Liver (tissue), 9 donors: ENCODE results near the gene FBXO39. TPM values are rescaled to one million over a fixed set of nuclear protein-coding genes. Genes with fewer than 3 reads are reported as not detected.
A peak's percentile ranks its signal among the peaks of the same experiment; 100 is the strongest.

Source experiments
- DNase-seq: peaks from one replicate; pipeline ENCODE4 v3.0.0-alpha.2; 2017; ENCODE audit warnings: low spot score
- H3K27ac ChIP-seq, 2 donors: one replicate each; pipeline ENCODE4 v1.7.0; 2013; ENCODE audit warnings: inconsistent platforms in 2 of 2, low read length in 2 of 2, control low read depth in 1 of 2, low read depth in 1 of 2, mild to moderate bottlenecking in 1 of 2
- H3K27me3 ChIP-seq, 4 donors: one replicate each; pipeline versions ENCODE4 v1.6.1 to v1.7.0; 2013; ENCODE audit warnings: low read length in 3 of 4, inconsistent platforms in 1 of 4, mild to moderate bottlenecking in 1 of 4, moderate library complexity in 1 of 4; ENCODE audit not compliant: control insufficient read depth in 4 of 4, insufficient read depth in 4 of 4
- H3K36me3 ChIP-seq, 4 donors: one replicate each; pipeline versions ENCODE4 v1.6.1 to v1.7.0; 2013; ENCODE audit warnings: low read length in 3 of 4, mild to moderate bottlenecking in 3 of 4, low read depth in 1 of 4, moderate library complexity in 1 of 4; ENCODE audit not compliant: control insufficient read depth in 4 of 4, insufficient read depth in 3 of 4
- H3K4me1 ChIP-seq, 4 donors: one replicate each; pipeline versions ENCODE4 v1.6.1 to v1.7.0; 2013; ENCODE audit warnings: low read length in 3 of 4, mild to moderate bottlenecking in 3 of 4, moderate library complexity in 1 of 4; ENCODE audit not compliant: control insufficient read depth in 4 of 4, insufficient read depth in 4 of 4
- H3K4me3 ChIP-seq, 3 donors: one replicate each; pipeline versions ENCODE4 v1.6.1 to v1.7.0; 2013; ENCODE audit warnings: low read length in 3 of 3, control low read depth in 1 of 3, low read depth in 1 of 3, mild to moderate bottlenecking in 1 of 3
- H3K9ac ChIP-seq, 2 donors: one replicate each; pipeline ENCODE4 v1.7.0; 2013; ENCODE audit warnings: low read length in 2 of 2, mild to moderate bottlenecking in 2 of 2, moderate library complexity in 2 of 2, control low read depth in 1 of 2, low read depth in 1 of 2
- H3K9me3 ChIP-seq, 4 donors: one replicate each; pipeline versions ENCODE4 v1.6.1 to v1.7.0; 2013; ENCODE audit warnings: low read length in 3 of 4; ENCODE audit not compliant: control insufficient read depth in 4 of 4
- EGR1 ChIP-seq, 2 donors: IDR thresholded peaks; 2 replicates each; pipeline ENCODE4 v1.6.1; 2016 to 2018; ENCODE audit warnings: antibody characterized with exemption in 2 of 2, low read depth in 2 of 2
- FOXA1 ChIP-seq: IDR thresholded peaks from 2 replicates; pipeline ENCODE4 v1.6.1; 2016; ENCODE audit warnings: antibody characterized with exemption
- FOXA2 ChIP-seq: IDR thresholded peaks from 2 replicates; pipeline ENCODE4 v1.6.1; 2016; ENCODE audit warnings: antibody characterized with exemption
- JUND ChIP-seq, 2 donors: IDR thresholded peaks; 2 replicates each; pipeline ENCODE4 v1.6.1; 2016; ENCODE audit warnings: antibody characterized with exemption in 2 of 2
- MAX ChIP-seq: IDR thresholded peaks from 2 replicates; pipeline ENCODE4 v1.6.1; 2016; ENCODE audit warnings: antibody characterized with exemption
- NR2F2 ChIP-seq: IDR thresholded peaks from 2 replicates; pipeline ENCODE4 v1.6.1; 2016; ENCODE audit warnings: antibody characterized with exemption
- RAD21 ChIP-seq, 2 donors: IDR thresholded peaks; 2 replicates each; pipeline ENCODE4 v1.6.1; 2016; ENCODE audit warnings: antibody characterized with exemption in 2 of 2, mild to moderate bottlenecking in 2 of 2
- RXRA ChIP-seq, 2 donors: IDR thresholded peaks; 2 replicates each; pipeline ENCODE4 v1.6.1; 2017 to 2018; ENCODE audit warnings: antibody characterized with exemption in 2 of 2, mild to moderate bottlenecking in 1 of 2
- SP1 ChIP-seq: IDR thresholded peaks from 2 replicates; pipeline ENCODE4 v1.6.1; 2018; ENCODE audit warnings: antibody characterized with exemption, mild to moderate bottlenecking
- TAF1 ChIP-seq: conservative IDR thresholded peaks from 2 replicates; pipeline ENCODE4 v1.6.1; 2016; ENCODE audit warnings: antibody characterized with exemption, mild to moderate bottlenecking
- YY1 ChIP-seq: IDR thresholded peaks from 2 replicates; pipeline ENCODE4 v1.6.1; 2016; ENCODE audit warnings: antibody characterized with exemption, mild to moderate bottlenecking
- WGBS: extraction: QIAGEN DNeasy Blood & Tissue Kit; methylation state at CpG from one replicate; pipeline ENCODE4 v1.1.7; 2013; 5-methylcytosine and 5-hydroxymethylcytosine counted together
- polyA plus RNA-seq, 2 donors: library from polyadenylated mRNA; stranded (reverse) in 1 of 2; unstranded in 1 of 2; fragments of 200-250 nt in 1 of 2; fragments of >200 nt in 1 of 2; fragmentation: Nextera tagmentation in 1 of 2; extraction: Ambion mirVana in 1 of 2; gene quantifications; one replicate each; pipeline versions ENCODE4 v1.2.1 to v1.2.3, GENCODE V29; 2013 to 2015
- total RNA-seq, 2 donors: library from RNA; depleted of rRNA; stranded (reverse); fragments of >200 nt; gene quantifications; one replicate each; pipeline ENCODE4 v1.2.3, GENCODE V29; 2014
- TF ChIP-seq, protein P1 (sequence below): IDR thresholded peaks from 2 replicates; pipeline ENCODE4 v1.6.1; 2016; ENCODE audit warnings: antibody characterized with exemption, mild to moderate bottlenecking
- TF ChIP-seq, protein P2 (sequence below): IDR thresholded peaks from 2 replicates; pipeline ENCODE4 v1.6.1; 2016; ENCODE audit warnings: antibody characterized with exemption
- donor health status: healthy.
- donor health status: healthy.
- donor health status: healthy.
- donor health status: healthy.
- donor health status: healthy.

FBXO39 gene
- total and polyA plus RNA-seq, 4 donors: 0.05 to 0.67 (median 0.20) TPM

DNA sequence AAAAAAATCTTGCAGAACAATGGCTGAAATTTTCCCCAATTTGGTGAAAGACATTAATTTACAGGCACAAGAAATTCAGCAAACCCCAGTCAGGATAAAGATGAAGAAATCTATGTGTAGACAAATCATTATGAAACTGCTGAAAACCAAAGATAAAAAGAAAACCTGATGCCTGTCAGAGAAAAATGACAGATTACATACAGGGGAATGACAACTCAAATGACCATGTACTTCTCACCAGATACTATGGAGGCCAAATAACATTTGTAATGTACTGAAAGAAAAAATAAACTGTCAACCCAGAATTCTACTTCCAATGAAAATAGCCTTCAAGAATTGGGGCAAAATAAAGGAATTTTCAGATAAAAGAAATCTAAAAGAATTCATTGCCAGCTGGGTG lies 27.4 kb upstream of the FBXO39 start:
- TF ChIP-seq MAX (no peak), JUND (IDR thresholded peaks at IDR 0.05) (no peak), SP1 (no peak), YY1 (no peak), RXRA (IDR thresholded peaks at IDR 0.05) (no peak), EGR1 (IDR thresholded peaks at IDR 0.05; ENCODE audit: low read depth in 2 of 2) (no peak), FOXA2 (no peak), NR2F2 (no peak), TAF1 (no peak)
- TF ChIP-seq, protein P1, sequence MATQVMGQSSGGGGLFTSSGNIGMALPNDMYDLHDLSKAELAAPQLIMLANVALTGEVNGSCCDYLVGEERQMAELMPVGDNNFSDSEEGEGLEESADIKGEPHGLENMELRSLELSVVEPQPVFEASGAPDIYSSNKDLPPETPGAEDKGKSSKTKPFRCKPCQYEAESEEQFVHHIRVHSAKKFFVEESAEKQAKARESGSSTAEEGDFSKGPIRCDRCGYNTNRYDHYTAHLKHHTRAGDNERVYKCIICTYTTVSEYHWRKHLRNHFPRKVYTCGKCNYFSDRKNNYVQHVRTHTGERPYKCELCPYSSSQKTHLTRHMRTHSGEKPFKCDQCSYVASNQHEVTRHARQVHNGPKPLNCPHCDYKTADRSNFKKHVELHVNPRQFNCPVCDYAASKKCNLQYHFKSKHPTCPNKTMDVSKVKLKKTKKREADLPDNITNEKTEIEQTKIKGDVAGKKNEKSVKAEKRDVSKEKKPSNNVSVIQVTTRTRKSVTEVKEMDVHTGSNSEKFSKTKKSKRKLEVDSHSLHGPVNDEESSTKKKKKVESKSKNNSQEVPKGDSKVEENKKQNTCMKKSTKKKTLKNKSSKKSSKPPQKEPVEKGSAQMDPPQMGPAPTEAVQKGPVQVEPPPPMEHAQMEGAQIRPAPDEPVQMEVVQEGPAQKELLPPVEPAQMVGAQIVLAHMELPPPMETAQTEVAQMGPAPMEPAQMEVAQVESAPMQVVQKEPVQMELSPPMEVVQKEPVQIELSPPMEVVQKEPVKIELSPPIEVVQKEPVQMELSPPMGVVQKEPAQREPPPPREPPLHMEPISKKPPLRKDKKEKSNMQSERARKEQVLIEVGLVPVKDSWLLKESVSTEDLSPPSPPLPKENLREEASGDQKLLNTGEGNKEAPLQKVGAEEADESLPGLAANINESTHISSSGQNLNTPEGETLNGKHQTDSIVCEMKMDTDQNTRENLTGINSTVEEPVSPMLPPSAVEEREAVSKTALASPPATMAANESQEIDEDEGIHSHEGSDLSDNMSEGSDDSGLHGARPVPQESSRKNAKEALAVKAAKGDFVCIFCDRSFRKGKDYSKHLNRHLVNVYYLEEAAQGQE: no peak
- TF ChIP-seq, protein P2, sequence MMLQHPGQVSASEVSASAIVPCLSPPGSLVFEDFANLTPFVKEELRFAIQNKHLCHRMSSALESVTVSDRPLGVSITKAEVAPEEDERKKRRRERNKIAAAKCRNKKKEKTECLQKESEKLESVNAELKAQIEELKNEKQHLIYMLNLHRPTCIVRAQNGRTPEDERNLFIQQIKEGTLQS: no peak
- Histone ChIP-seq H3K9ac (no peak overlapping the region), H3K4me3 (no peak overlapping the region), H3K27ac (no peak overlapping the region), H3K4me1 (peaks cover 7 to 28% (median 17%) of the 10 kb centered on the region in 4 donors), H3K9me3 (no peaks in the 10 kb centered on the region), H3K36me3 (no peaks in the 10 kb centered on the region), H3K27me3 (no peaks in the 10 kb centered on the region)
- DNase-seq: no peak

DNA sequence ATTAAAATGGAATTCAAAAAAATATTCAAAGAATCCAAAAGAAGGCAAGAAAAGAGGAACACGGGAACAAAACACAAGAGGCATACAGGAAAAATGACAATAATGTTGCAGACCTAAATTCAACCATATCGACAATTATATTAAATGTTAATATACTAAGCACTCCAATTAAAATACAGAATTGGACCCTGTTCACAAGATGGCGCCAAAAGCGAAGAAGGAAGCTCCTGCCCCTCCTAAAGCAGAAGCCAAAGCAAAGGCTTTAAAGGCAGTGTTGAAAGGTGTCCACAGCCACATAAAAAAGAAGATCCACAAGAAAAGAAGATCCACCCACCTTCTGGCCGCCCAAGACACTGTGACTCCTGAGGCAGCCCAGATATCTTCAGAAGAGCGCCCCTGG lies 26.5 kb upstream of the FBXO39 start:
- TF ChIP-seq RAD21 (IDR thresholded peaks at IDR 0.05) (peak; percentile 28 to 30), JUND (IDR thresholded peaks at IDR 0.05) (no peak), FOXA2 (no peak), FOXA1 (no peak)
- TF ChIP-seq, protein P1: no peak
- Histone ChIP-seq H3K27me3 (no peaks in the 10 kb centered on the region), H3K27ac (no peak overlapping the region), H3K4me1 (peaks cover 7 to 31% (median 19%) of the 10 kb centered on the region in 4 donors), H3K9me3 (no peaks in the 10 kb centered on the region), H3K9ac (no peak overlapping the region), H3K36me3 (no peaks in the 10 kb centered on the region), H3K4me3 (no peak overlapping the region)
- DNase-seq: no peak
- 93% methylated on average over 6 of the region's 6 CpGs for WGBS
